PC-9 (cell line): ENCODE results near the gene OAS2. TPM values are rescaled to one million over a fixed set of nuclear protein-coding genes. Genes with fewer than 3 reads are reported as not detected.

Experiments
- BruUV-seq: library from RNA; stranded (reverse); fragments of 400-500 nt; replicated peaks from 2 replicates; lab custom pipeline; 2021; lab: Mats Ljungman, UMichigan
- CTCF ChIA-PET: fragments of 300-600 bp; sonication (Branson Sonifier 250); formaldehyde crosslinking; loops from one replicate; lab custom pipeline; 2022; ENCODE audit warnings: antibody characterized with exemption; lab: Charles Lee
- POLR2A ChIA-PET: fragments of 300-600 bp; sonication (Branson Sonifier 250); formaldehyde crosslinking; loops from one replicate; lab custom pipeline; 2022; ENCODE audit warnings: antibody characterized with exemption; ENCODE audit not compliant: unreplicated experiment; lab: Charles Lee
- DNase-seq, 2 experiments: peaks; one replicate each; pipeline versions ENCODE4 v3.0.0 to v3.0.0-alpha.2; 2015 to 2022; ENCODE audit warnings: mixed read lengths in 1 of 2
- H2AFZ ChIP-seq: fragments of 200-600 bp; sonication (generic); 2 replicates; pipeline ENCODE4 v1.8.1; 2017; ENCODE audit warnings: antibody characterized with exemption
- H3F3A ChIP-seq: fragments of 200-600 bp; sonication (generic); 2 replicates; pipeline ENCODE4 v1.8.1; 2017; ENCODE audit warnings: antibody characterized with exemption, mild to moderate bottlenecking, low read depth; ENCODE audit not compliant: insufficient read depth
- H3K27ac ChIP-seq: fragments of 200-600 bp; sonication (generic); 2 replicates; pipeline ENCODE4 v1.6.1; 2016; ENCODE audit warnings: mixed run types
- H3K27me3 ChIP-seq: fragments of 200-600 bp; sonication (generic); 2 replicates; pipeline ENCODE4 v1.6.1; 2016; ENCODE audit warnings: low read depth, mixed run types; ENCODE audit not compliant: insufficient read depth
- H3K36me3 ChIP-seq: fragments of 200-600 bp; sonication (generic); 2 replicates; pipeline ENCODE4 v1.6.1; 2016; ENCODE audit warnings: low read depth, mixed run types
- H3K4me1 ChIP-seq: fragments of 200-600 bp; sonication (generic); replicated peaks from 2 replicates; pipeline ENCODE4 v1.6.1; 2016; ENCODE audit warnings: mixed run types; ENCODE audit not compliant: insufficient read depth
- H3K4me2 ChIP-seq: fragments of 200-600 bp; sonication (generic); 2 replicates; pipeline ENCODE4 v1.6.1; 2017; ENCODE audit warnings: mixed run types
- H3K4me3 ChIP-seq: fragments of 200-600 bp; sonication (generic); 2 replicates; pipeline ENCODE4 v1.6.1; 2016; ENCODE audit warnings: mixed run types
- H3K79me2 ChIP-seq: fragments of 200-600 bp; sonication (generic); 2 replicates; pipeline ENCODE4 v1.6.1; 2017; ENCODE audit warnings: low read depth, mixed run types
- H3K9me2 ChIP-seq: fragments of 200-600 bp; sonication (generic); 2 replicates; pipeline ENCODE4 v1.8.1; 2017; ENCODE audit warnings: mild to moderate bottlenecking; ENCODE audit not compliant: insufficient read depth
- H3K9me3 ChIP-seq: fragments of 200-600 bp; sonication (generic); 2 replicates; pipeline ENCODE4 v1.8.1; 2016; ENCODE audit warnings: low read depth; ENCODE audit not compliant: insufficient read depth
- H4K20me1 ChIP-seq: fragments of 200-600 bp; sonication (generic); 2 replicates; pipeline ENCODE4 v1.8.1; 2017; ENCODE audit not compliant: insufficient read depth
- CTCF ChIP-seq: fragments of 200-600 bp; sonication (generic); conservative IDR thresholded peaks from 2 replicates; pipeline ENCODE4 v1.6.1; 2017; ENCODE audit warnings: mixed run types, antibody characterized with exemption, mild to moderate bottlenecking, moderate library complexity
- EZH2 ChIP-seq: fragments of 200-600 bp; sonication (generic); IDR thresholded peaks from 2 replicates; pipeline ENCODE4 v1.8.0; 2017; ENCODE audit warnings: antibody characterized with exemption, low read depth
- intact Hi-C: fragments of 100-400 bp; cut with micrococcal nuclease; formaldehyde crosslinking; loops from one replicate; pipeline ENCODE4 v1.10.0; 2022; ENCODE audit not compliant: unreplicated experiment
- total RNA-seq: library from RNA; stranded (reverse); gene quantifications from 2 replicates; pipeline ENCODE4 v1.2.3, GENCODE V29; 2021

OAS2 gene
- total RNA-seq, 1 experiment from 2014 or later = 0.98 TPM

- no peak overlapping the region for H3K4me2 ChIP-seq
- no TSS peak for BruUV-seq
- no peaks in the 10 kb centered on the region for H3K79me2 ChIP-seq
- H3K9me3 ChIP-seq = no peaks in the 10 kb centered on the region
- CTCF ChIA-PET = no interaction called here
- no peak overlapping the region for H3K4me3 ChIP-seq
- peaks cover 17% of the 10 kb centered on the region; the same call in 1 of the 2 replicates for H3F3A ChIP-seq
- DNase-seq = no peak
- H3K27ac ChIP-seq = no peak overlapping the region
- no peaks in the 10 kb centered on the region for H4K20me1 ChIP-seq
- intact Hi-C loops = no loop called here
- no peaks in the 10 kb centered on the region for H3K36me3 ChIP-seq
- TF ChIP-seq EZH2 (no peak), CTCF (no peak)
- H3K27me3 ChIP-seq = no peaks in the 10 kb centered on the region
- POLR2A ChIA-PET = no interaction called here
- H3K4me1 ChIP-seq = peaks cover 20% of the 10 kb centered on the region
- H3K9me2 ChIP-seq = no peaks in the 10 kb centered on the region
- H2AFZ ChIP-seq = no peak overlapping the region
Observed at GRCh38 chr12:112933129-112933505, 45.2 kb upstream of the OAS2 start.

- Histone ChIP-seq H3K4me1 (peaks cover 29% of the 10 kb centered on the region), H3F3A (peaks cover 17% of the 10 kb centered on the region; the same call in 1 of the 2 replicates), H3K9me3 (no peaks in the 10 kb centered on the region), H3K27ac (0 out of 2 replicates have a peak overlapping the region, but pooled peaks have one; percentile 1), H3K79me2 (no peaks in the 10 kb centered on the region), H3K4me3 (no peak overlapping the region), H3K27me3 (no peaks in the 10 kb centered on the region), H3K9me2 (no peaks in the 10 kb centered on the region), H2AFZ (no peak overlapping the region), H3K36me3 (no peaks in the 10 kb centered on the region), H4K20me1 (no peaks in the 10 kb centered on the region), H3K4me2 (no peak overlapping the region)
- POLR2A ChIA-PET = no interaction called here
- intact Hi-C loops = no loop called here
- CTCF ChIA-PET = no interaction called here
- TF ChIP-seq EZH2 (no peak), CTCF (no peak)
- DNase-seq = no peak
- no TSS peak for BruUV-seq
Observed at GRCh38 chr12:112936264-112936663, 42.1 kb upstream of the OAS2 start.

GRCh38 chr12:112936927-112937326, 41.4 kb upstream of the OAS2 start:
- Histone ChIP-seq H3K79me2 (no peaks in the 10 kb centered on the region), H3K9me2 (no peaks in the 10 kb centered on the region), H4K20me1 (no peaks in the 10 kb centered on the region), H3K4me2 (peak overlapping the region; percentile 86), H3K36me3 (no peaks in the 10 kb centered on the region), H3K4me1 (peaks cover 29% of the 10 kb centered on the region), H3K9me3 (no peaks in the 10 kb centered on the region), H3F3A (peaks cover 17% of the 10 kb centered on the region; the same call in 1 of the 2 replicates), H3K27me3 (no peaks in the 10 kb centered on the region), H3K27ac (0 out of 2 replicates have a peak overlapping the region, but pooled peaks have one; percentile 1), H3K4me3 (no peak overlapping the region), H2AFZ (no peak overlapping the region)
- ChIA-PET CTCF (no interaction called here), POLR2A (no interaction called here)
- intact Hi-C loops = no loop called here
- peak in 1 of 2 experiments; percentile 80 for DNase-seq
- no peak for TF ChIP-seq EZH2
- TF ChIP-seq CTCF = no peak
- BruUV-seq = no TSS peak
